Thyroid gland (tissue), 4 donors: Measurements from ENCODE around the gene PPP1R3G.

Experiments
- POLR2A ChIP-seq, 2 donors: fragments of 450-650 bp; IDR thresholded peaks; one replicate each; pipeline ENCODE4 v1.6.1; 2017; ENCODE audit warnings: antibody characterized with exemption in 2 of 2, mild to moderate bottlenecking in 2 of 2, moderate library complexity in 1 of 2
- TF ChIP-seq, protein P1 (sequence below), 6 experiments: fragments of 200-600 bp in 3 of 6; fragments of 450-650 bp in 3 of 6; sonication (generic) in 3 of 6; IDR thresholded peaks; one replicate each; pipeline ENCODE4 v1.5.1; 2016 to 2019; ENCODE audit warnings: antibody characterized with exemption in 6 of 6, mild to moderate bottlenecking in 2 of 6, inconsistent platforms in 1 of 6, moderate library complexity in 1 of 6

DNA sequence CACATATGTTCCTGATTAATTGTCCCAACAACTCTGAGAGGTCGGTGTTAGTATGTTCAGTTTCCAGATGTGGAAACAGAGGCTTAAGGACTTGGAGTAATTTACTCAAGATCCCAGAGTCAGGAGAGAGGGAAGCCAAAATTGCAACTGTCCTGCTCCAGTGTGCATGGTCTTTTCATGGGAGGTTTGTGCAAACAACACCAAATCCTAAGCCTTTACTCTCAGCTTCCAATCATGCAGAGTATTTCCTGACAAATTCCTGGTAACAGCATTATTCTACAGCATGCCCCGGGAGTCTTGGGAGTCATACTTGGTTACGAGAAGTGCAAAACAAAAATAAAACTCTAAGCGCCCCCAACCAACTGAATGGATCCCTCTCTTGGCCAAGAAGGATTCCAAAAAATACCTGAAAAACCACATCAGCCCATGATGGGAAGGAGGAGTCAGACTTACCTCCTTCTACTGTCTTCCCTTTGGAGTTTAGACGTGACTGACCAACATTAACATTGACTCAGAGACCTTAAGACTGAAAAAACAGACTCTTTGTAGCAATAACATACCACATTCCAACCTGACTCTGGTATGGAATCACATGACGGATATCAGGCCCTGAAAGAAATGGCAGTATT lies 30.8 kb upstream of the PPP1R3G start:
- no peak for TF ChIP-seq POLR2A (IDR thresholded peaks at IDR 0.05)
- TF ChIP-seq, protein P1, sequence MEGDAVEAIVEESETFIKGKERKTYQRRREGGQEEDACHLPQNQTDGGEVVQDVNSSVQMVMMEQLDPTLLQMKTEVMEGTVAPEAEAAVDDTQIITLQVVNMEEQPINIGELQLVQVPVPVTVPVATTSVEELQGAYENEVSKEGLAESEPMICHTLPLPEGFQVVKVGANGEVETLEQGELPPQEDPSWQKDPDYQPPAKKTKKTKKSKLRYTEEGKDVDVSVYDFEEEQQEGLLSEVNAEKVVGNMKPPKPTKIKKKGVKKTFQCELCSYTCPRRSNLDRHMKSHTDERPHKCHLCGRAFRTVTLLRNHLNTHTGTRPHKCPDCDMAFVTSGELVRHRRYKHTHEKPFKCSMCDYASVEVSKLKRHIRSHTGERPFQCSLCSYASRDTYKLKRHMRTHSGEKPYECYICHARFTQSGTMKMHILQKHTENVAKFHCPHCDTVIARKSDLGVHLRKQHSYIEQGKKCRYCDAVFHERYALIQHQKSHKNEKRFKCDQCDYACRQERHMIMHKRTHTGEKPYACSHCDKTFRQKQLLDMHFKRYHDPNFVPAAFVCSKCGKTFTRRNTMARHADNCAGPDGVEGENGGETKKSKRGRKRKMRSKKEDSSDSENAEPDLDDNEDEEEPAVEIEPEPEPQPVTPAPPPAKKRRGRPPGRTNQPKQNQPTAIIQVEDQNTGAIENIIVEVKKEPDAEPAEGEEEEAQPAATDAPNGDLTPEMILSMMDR (IDR thresholded peaks at IDR 0.05): no peak
